ENCODE data around the gene ELF4. TPM values are rescaled to one million over a fixed set of nuclear protein-coding genes. Genes with fewer than 3 reads are reported as not detected.

Gene ELF4
- total RNA-seq, 1 experiment from 2014 or later = 19.5 TPM

- intact Hi-C loops (cut with micrococcal nuclease) = no loop called here
- POLR2A ChIA-PET = interaction anchor here (1.5 kb wide), 1 partner anchor 9 kb away, joined by 3 read pairs; no protein-coding TSS in a partner anchor
These were observed 10.1 kb downstream of the ELF4 start for GRCh38 chrX:130100180-130100579.

GRCh38 chrX:130098210-130098552, 12.1 kb downstream of the ELF4 start:
- H3K4me1 Mint-ChIP-seq (ENCODE audit: insufficient read depth, unreplicated experiment) = peaks cover 5% of the 10 kb centered on the region
- ChIA-PET POLR2A (interaction anchor here (0.6 to 1.7 kb wide), 2 partner anchors 11 to 231 kb away, joined by 3 to 6 read pairs; no protein-coding TSS in a partner anchor), CTCF (interaction anchor here (0.6 to 1.8 kb wide), 3 partner anchors 12 to 93 kb away, joined by 4 to 9 read pairs (median 4); no protein-coding TSS in a partner anchor)
- TF ChIP-seq, protein P1, sequence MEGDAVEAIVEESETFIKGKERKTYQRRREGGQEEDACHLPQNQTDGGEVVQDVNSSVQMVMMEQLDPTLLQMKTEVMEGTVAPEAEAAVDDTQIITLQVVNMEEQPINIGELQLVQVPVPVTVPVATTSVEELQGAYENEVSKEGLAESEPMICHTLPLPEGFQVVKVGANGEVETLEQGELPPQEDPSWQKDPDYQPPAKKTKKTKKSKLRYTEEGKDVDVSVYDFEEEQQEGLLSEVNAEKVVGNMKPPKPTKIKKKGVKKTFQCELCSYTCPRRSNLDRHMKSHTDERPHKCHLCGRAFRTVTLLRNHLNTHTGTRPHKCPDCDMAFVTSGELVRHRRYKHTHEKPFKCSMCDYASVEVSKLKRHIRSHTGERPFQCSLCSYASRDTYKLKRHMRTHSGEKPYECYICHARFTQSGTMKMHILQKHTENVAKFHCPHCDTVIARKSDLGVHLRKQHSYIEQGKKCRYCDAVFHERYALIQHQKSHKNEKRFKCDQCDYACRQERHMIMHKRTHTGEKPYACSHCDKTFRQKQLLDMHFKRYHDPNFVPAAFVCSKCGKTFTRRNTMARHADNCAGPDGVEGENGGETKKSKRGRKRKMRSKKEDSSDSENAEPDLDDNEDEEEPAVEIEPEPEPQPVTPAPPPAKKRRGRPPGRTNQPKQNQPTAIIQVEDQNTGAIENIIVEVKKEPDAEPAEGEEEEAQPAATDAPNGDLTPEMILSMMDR (IDR thresholded peaks at IDR 0.05; ENCODE audit: unreplicated experiment) = no peak
- H3K36me3 Mint-ChIP-seq (ENCODE audit: insufficient read depth, unreplicated experiment) = no peaks in the 10 kb centered on the region
- intact Hi-C loops (cut with micrococcal nuclease) = no loop called here
- BruUV-seq (replicated peaks) = no TSS peak
- peak overlapping the region; percentile 35 for H3K27ac Mint-ChIP-seq (ENCODE audit: low read depth, unreplicated experiment)
- no peak overlapping the region for H3K4me3 Mint-ChIP-seq (ENCODE audit: unreplicated experiment)
- no peaks in the 10 kb centered on the region for H3K9me3 Mint-ChIP-seq (ENCODE audit: unreplicated experiment)
- no peak for DNase-seq (ENCODE audit: unreplicated experiment)
- peaks cover 10% of the 10 kb centered on the region for H3K27me3 Mint-ChIP-seq (ENCODE audit: insufficient read depth, unreplicated experiment)

More at GRCh38 chrX:130100180-130100579, 10.1 kb downstream of the ELF4 start:
- H3K4me3 Mint-ChIP-seq (ENCODE audit: unreplicated experiment) = no peak overlapping the region
- H3K27me3 Mint-ChIP-seq (ENCODE audit: insufficient read depth, unreplicated experiment) = peaks cover 23% of the 10 kb centered on the region
- H3K4me1 Mint-ChIP-seq (ENCODE audit: insufficient read depth, unreplicated experiment) = peaks cover 5% of the 10 kb centered on the region
- H3K36me3 Mint-ChIP-seq (ENCODE audit: insufficient read depth, unreplicated experiment) = no peaks in the 10 kb centered on the region
- TF ChIP-seq, protein P1 (IDR thresholded peaks at IDR 0.05; ENCODE audit: unreplicated experiment) = no peak
- CTCF ChIA-PET = interaction anchor here (0.5 to 1.2 kb wide), 4 partner anchors 21 to 462 kb away, joined by 3 to 4 read pairs (median 3); no protein-coding TSS in a partner anchor
- H3K27ac Mint-ChIP-seq (ENCODE audit: low read depth, unreplicated experiment) = peak overlapping the region; percentile 39
- DNase-seq (ENCODE audit: unreplicated experiment) = peak; percentile 71
- no TSS peak for BruUV-seq (replicated peaks)
- H3K9me3 Mint-ChIP-seq (ENCODE audit: unreplicated experiment) = no peaks in the 10 kb centered on the region

GRCh38 chrX:130097507-130098209, 12.6 kb downstream of the ELF4 start:
- Mint-ChIP-seq H3K4me3 (ENCODE audit: unreplicated experiment) (no peak overlapping the region), H3K9me3 (ENCODE audit: unreplicated experiment) (no peaks in the 10 kb centered on the region), H3K27me3 (ENCODE audit: insufficient read depth, unreplicated experiment) (peaks cover 10% of the 10 kb centered on the region), H3K36me3 (ENCODE audit: insufficient read depth, unreplicated experiment) (peaks cover 2% of the 10 kb centered on the region), H3K27ac (ENCODE audit: low read depth, unreplicated experiment) (peak overlapping the region; percentile 35), H3K4me1 (ENCODE audit: insufficient read depth, unreplicated experiment) (peaks cover 5% of the 10 kb centered on the region)
- POLR2A ChIA-PET = interaction anchor here (1.7 kb wide), 1 partner anchor 12 kb away, joined by 6 read pairs; no protein-coding TSS in a partner anchor
- CTCF ChIA-PET = interaction anchor here (0.6 to 1.8 kb wide), 2 partner anchors 12 to 19 kb away, joined by 4 to 9 read pairs; no protein-coding TSS in a partner anchor
- BruUV-seq (replicated peaks) = no TSS peak
- intact Hi-C loops (cut with micrococcal nuclease) = no loop called here
- no peak for DNase-seq (ENCODE audit: unreplicated experiment)
- TF ChIP-seq, protein P1 (IDR thresholded peaks at IDR 0.05; ENCODE audit: unreplicated experiment) = no peak

- Mint-ChIP-seq H3K4me1 (ENCODE audit: insufficient read depth, unreplicated experiment) (peaks cover 5% of the 10 kb centered on the region), H3K36me3 (ENCODE audit: insufficient read depth, unreplicated experiment) (peaks cover 7% of the 10 kb centered on the region)
These were observed 14.9 kb downstream of the ELF4 start for GRCh38 chrX:130095249-130096030.

More at GRCh38 chrX:130095249-130096030, 14.9 kb downstream of the ELF4 start:
- POLR2A ChIA-PET = interaction anchor here (1.0 to 1.1 kb wide), 2 partner anchors 11 to 14 kb away, joined by 5 read pairs; partner anchors contain the start of gene ELF4
- no TSS peak for BruUV-seq (replicated peaks)
- Mint-ChIP-seq H3K27ac (ENCODE audit: low read depth, unreplicated experiment) (no peak overlapping the region), H3K27me3 (ENCODE audit: insufficient read depth, unreplicated experiment) (peaks cover under 1% of the 10 kb centered on the region), H3K9me3 (ENCODE audit: unreplicated experiment) (no peaks in the 10 kb centered on the region), H3K4me3 (ENCODE audit: unreplicated experiment) (no peak overlapping the region)
- CTCF ChIA-PET = interaction anchor here (0.6 to 1.4 kb wide), 4 partner anchors 9 to 78 kb away, joined by 3 to 5 read pairs (median 4); no protein-coding TSS in a partner anchor
- DNase-seq (ENCODE audit: unreplicated experiment) = no peak
- TF ChIP-seq, protein P1 (IDR thresholded peaks at IDR 0.05; ENCODE audit: unreplicated experiment) = no peak
- intact Hi-C loops (cut with micrococcal nuclease) = no loop called here
